Stimulated activated CD4-positive, alpha-beta T cell treated with anti-CD3 and anti-CD28 coated beads, Interleukin-12 subunit alpha, Interleukin-12 subunit beta, amount 100 ng/mL, for 24 hours (primary cell): Measurements from ENCODE around the gene OR51G2.
"Not testable (repeated sequence)": the region's sequence is repeated elsewhere in the genome, so short reads cannot be mapped to it uniquely, and the experiment has no call there.

Experiments used
- DNase-seq, 2 experiments: peaks; one replicate each; pipeline ENCODE4 v3.0.0-alpha.2; 2020; ENCODE audit warnings: low read depth in 2 of 2

OR51G2 gene, protein sequence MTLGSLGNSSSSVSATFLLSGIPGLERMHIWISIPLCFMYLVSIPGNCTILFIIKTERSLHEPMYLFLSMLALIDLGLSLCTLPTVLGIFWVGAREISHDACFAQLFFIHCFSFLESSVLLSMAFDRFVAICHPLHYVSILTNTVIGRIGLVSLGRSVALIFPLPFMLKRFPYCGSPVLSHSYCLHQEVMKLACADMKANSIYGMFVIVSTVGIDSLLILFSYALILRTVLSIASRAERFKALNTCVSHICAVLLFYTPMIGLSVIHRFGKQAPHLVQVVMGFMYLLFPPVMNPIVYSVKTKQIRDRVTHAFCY

GRCh38 chr11:4919250-4919649 is at the start of gene OR51G2:
Gene OR51G2, minus strand, starts transcription at chr11:4919350. Its CDS starts 3,687 bp downstream, at chr11:4915663.
- DNase-seq = no peak

- DNase-seq = no peak
Observed at GRCh38 chr11:4962816-4963215, 43.7 kb upstream of the OR51G2 start.

GRCh38 chr11:4960877-4961276 is 41.7 kb upstream of the OR51G2 start:
- no peak for DNase-seq

DNA sequence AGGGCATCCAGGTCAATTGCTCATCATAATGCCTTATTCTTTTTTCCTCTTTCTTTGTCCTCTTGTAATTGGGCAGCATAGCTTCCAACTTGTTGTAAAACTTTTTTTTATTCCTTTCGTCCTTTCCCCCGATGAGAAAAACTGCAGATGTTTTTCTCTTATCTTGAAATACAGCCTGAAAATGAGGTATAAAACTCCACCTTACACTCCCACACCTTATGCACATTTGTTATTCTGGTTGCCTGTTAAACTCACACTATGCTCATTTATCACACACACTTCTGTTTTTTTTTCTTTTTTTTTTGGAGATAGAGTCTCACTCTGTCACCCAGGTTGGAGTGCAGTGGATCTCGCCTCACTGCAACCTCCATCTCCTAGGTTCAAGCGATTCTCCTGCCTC is 38.2 kb upstream of the OR51G2 start:
- no peak for DNase-seq

- not testable (repeated sequence) for DNase-seq
Observed at GRCh38 chr11:4955613-4956012, 36.5 kb upstream of the OR51G2 start, which contains the start of gene OR51A2. Gene OR51A2, minus strand, starts transcription at chr11:4955713. Its CDS starts 0 bp downstream, at chr11:4955713.

- no peak for DNase-seq
Observed at GRCh38 chr11:4947505-4947904, 28.4 kb upstream of the OR51G2 start, which contains the start of gene OR51A4. Gene OR51A4, minus strand, starts transcription at chr11:4947605. Its CDS starts 505 bp downstream, at chr11:4947100.

DNA sequence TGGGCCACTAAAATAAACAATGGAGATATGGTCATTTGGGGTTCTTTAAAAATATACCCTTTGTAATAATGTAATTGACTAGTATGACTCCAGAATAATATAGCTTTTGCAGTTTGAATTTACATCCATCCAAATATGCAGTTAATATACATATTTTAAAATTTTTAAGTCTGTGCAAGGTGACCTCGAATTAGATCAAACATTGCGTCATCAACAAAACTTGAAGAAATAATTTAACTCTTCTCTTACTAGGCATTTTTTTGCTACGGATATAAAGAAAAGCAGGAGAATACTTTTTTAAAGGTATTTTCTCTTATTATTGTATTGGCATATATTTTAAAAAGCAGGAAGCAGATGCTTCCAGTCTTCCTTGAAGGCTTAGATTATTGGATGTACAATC is 17.6 kb upstream of the OR51G2 start:
- no peak for DNase-seq

GRCh38 chr11:4932751-4933150 is 13.6 kb upstream of the OR51G2 start:
- no peak for DNase-seq

DNA sequence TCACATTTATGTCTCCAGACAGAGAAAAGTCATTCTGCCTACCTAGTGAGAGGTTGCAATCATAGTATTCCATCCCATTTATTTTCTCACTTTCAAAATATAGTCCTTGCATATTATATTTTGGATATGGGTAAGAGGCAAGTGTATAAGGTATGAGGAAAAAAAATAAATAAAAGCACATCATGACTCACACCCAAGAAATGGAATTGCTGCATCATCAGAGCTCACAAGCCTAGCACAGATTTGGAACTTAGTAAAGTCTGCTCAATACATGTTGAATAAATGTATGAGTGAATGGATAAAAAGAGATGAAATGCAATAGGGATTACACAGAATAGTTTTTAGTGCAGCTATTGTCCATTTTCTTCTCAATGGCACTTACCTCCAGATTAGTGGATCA is 7.5 kb upstream of the OR51G2 start:
- DNase-seq = no peak

GRCh38 chr11:4924239-4924638 is 5.1 kb upstream of the OR51G2 start, which contains the start of gene OR51G1:
Gene OR51G1, minus strand, starts transcription at chr11:4924339. Its CDS starts 0 bp downstream, at chr11:4924339.
- no peak for DNase-seq

- no peak for DNase-seq
Observed at GRCh38 chr11:4922304-4922703, 3.2 kb upstream of the OR51G2 start.

DNA sequence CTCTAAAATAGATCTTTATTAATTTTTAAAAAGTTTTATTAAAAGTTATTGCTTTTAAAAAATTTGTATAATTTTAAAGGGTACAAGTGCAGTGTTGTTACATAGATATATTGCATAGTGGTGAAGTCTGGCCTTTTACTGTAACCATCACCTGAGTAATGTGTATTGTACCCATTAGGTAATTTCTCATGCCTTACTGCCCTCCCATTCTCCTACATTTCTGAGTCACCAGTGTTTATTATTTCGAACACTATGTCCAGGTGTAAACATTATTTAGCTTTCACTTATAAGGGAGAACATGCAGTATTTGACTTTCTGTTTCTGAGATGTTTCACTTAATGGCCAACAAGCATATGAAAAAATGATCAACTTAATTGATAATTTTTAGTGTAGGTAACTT is 2.6 kb upstream of the OR51G2 start:
- DNase-seq = no peak

DNA sequence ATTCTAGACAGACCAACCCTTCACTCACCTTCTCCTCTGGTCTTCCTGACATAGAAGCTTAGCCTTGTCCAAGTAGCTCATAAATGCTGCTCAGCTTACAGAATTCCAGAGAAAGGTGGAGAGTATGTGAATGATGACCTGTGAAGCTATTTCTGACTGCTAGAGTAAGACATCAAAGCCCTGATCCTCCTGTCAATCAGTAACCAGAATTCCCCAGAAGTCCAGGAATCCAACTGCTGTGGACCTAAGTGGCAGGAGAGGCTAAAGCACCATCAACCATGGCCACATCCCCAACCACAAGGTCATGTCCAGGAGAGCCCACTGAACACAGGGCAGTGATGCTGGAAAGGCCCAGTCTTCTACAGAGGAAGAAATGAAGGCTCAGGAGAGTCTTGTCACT is 2.6 kb downstream of the OR51G2 start:
- DNase-seq = no peak

DNA sequence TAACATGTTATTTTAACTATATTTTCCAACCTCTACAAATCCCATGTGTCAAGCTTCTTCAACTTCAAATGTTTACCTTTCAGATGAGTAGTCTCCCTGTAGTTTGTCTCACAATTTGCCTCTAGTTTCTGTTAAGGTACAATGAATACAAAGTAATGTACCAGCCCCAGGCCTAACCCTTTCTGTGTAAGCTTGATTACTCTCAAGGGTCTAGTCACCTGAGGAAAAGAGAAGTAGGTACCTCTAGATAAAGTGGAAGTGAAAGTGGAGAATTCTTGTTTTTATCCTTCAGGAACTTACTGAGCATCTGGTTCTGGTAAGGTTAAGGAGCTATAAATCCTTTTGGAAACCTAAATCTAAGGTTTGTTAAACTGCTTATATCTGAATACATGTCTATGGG is 15.7 kb downstream of the OR51G2 start, which contains the start of gene OR51A7:
TSS of gene OR51A7 (plus strand) at position 300 of the 400 bp plus-strand sequence. CDS start 3,587 bp downstream, outside the sequence.
- DNase-seq = no peak

DNA sequence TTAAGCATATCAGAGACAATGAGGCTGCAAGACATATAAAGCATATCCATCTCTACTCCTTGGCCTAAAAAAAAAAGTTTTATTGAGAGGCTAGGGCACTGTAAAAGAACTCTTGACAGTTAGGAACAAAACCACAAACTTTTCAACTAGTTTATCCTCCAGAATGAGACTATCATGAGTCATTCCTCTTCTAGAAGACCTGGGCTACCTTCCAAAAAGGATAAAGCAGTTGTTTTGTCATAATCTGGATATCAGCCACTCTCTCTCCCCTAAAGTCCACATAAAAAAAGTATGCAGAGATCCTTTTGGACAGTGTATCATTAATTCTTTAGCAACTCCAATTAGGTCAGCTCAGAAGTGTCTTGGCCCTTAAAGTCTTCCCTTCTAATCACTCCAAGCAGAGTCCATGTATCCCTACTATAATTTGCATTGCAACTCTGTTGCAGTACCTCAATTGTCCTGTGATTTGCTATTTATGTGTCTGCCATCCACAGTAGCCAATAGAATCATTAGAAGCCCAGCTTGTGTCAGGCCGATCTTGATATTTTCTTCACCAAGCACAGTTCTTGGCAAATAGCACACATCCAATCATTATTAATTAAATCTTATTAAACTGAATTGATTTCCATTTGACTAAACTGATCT is 27.0 kb downstream of the OR51G2 start:
- no peak for DNase-seq

DNA sequence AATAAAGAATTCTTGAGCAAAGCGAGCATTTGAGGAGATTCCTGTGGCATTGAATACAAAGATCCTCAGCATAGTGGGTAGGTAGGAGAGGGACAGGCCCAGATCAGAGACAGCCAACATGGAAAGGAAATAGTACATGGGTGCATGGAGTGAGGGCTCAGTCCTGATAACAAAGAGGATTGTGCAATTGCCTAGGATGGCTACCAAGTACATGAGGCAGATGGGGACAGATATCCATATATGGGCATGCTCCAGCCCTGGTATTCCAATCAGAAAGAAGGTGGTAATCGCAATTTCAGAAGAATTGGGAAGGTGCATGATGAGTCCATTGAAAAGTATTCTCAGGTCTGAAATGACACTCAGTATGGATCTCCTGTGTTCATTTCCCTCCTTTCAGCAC is 28.9 kb downstream of the OR51G2 start:
- no peak for DNase-seq

DNA sequence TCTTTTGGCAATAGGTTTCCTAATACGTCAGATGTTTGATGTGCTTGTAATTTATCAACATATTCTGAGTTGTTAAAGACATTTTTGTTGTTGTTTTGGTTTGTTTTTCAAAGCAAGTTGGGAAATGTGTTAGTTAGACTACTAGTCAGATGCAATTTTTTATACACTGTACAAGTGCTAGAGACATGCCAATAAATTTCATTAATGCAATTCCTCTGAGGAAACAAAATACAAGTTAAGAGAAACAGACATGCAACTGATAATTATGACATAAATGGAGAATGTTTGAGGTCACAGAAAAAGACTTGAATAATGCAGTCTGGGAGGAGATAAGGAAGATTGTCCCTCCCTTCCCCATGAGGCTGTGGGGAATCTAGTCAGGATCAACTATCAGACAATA is 31.6 kb downstream of the OR51G2 start:
- DNase-seq = no peak

GRCh38 chr11:4886186-4886585 is 33.0 kb downstream of the OR51G2 start:
- DNase-seq = no peak

GRCh38 chr11:4884361-4884760 is 34.8 kb downstream of the OR51G2 start:
- no peak for DNase-seq

GRCh38 chr11:4882543-4882942 is 36.6 kb downstream of the OR51G2 start:
- no peak for DNase-seq

DNA sequence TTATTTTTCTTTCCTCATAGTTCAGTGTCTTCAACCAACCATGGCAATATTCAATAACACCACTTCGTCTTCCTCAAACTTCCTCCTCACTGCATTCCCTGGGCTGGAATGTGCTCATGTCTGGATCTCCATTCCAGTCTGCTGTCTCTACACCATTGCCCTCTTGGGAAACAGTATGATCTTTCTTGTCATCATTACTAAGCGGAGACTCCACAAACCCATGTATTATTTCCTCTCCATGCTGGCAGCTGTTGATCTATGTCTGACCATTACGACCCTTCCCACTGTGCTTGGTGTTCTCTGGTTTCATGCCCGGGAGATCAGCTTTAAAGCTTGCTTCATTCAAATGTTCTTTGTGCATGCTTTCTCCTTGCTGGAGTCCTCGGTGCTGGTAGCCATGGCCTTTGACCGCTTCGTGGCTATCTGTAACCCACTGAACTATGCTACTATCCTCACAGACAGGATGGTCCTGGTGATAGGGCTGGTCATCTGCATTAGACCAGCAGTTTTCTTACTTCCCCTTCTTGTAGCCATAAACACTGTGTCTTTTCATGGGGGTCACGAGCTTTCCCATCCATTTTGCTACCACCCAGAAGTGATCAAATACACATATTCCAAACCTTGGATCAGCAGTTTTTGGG is 37.2 kb downstream of the OR51G2 start, which contains the start of gene OR51T1:
TSS of gene OR51T1 (plus strand) at position 41 of the 641 bp plus-strand sequence. CDS start at position 41, 0 bp downstream.
- DNase-seq = no peak

DNA sequence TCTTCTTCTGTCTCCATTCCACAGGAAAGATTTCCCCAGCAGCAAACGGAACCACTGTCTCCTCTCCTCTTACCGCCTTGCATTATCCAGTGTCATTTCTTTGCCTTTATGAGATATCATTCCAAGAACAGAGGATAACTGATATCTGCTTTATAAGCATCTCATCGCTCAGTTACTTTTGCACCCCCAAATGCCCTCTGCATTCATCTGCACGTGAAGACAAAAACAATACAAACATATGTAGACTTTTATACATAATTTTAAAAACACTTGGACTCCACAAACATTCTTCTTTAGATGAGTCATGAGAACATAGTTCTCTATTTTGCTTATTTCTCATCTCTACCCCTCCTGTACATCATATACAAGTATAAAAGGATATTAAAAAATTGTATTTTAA is 38.0 kb downstream of the OR51G2 start:
- no peak for DNase-seq
